Measurements from ENCODE around the gene MRPL18. TPM values are rescaled to one million over a fixed set of nuclear protein-coding genes. Genes with fewer than 3 reads are reported as not detected.
"Not testable (repeated sequence)": the region's sequence is repeated elsewhere in the genome, so short reads cannot be mapped to it uniquely, and the experiment has no call there.

MRPL18 gene
- total and polyA plus RNA-seq, 5 experiments from 2014 or later = 36.2 to 131 (median 63.0) TPM

- H3K27me3 Mint-ChIP-seq = no peaks in the 10 kb centered on the region
- POLR2A ChIA-PET = interaction anchor here (0.8 to 4.5 kb wide), 4 partner anchors 13 to 93 kb away, joined by 3 to 25 read pairs (median 12); partner anchors contain the start of genes MRPL18, TCP1 and WTAP
- H3K4me3 Mint-ChIP-seq = peak overlapping the region; percentile 77 to 88 (median 86)
- H3K9me3 Mint-ChIP-seq = no peaks in the 10 kb centered on the region
- H3K4me1 Mint-ChIP-seq = peaks cover 19 to 39% (median 25%) of the 10 kb centered on the region in 4 donors
- peaks cover 0 to 11% (median 1%) of the 10 kb centered on the region in 3 donors for H3K36me3 Mint-ChIP-seq
- DNase-seq = peak in 8 of 10 donors; percentile 4 to 70 (median 42)
- H3K27ac Mint-ChIP-seq = peak overlapping the region; percentile 84 to 96 (median 93)
- peak; percentile 84 to 88 for ATAC-seq
Observed at GRCh38 chr6:159819932-159820640, 29.8 kb downstream of the MRPL18 start.

- Mint-ChIP-seq H3K36me3 (peaks cover 0 to 11% (median 1%) of the 10 kb centered on the region in 3 donors), H3K4me3 (peak overlapping the region in 6 of 10 donors; percentile 77 to 88 (median 86)), H3K9me3 (no peaks in the 10 kb centered on the region), H3K27me3 (no peaks in the 10 kb centered on the region), H3K27ac (peak overlapping the region in 8 of 10 donors; percentile 19 to 96 (median 92)), H3K4me1 (peaks cover 19 to 39% (median 25%) of the 10 kb centered on the region in 4 donors)
- POLR2A ChIA-PET = interaction anchor here (0.7 to 4.5 kb wide), 4 partner anchors 9 to 1149 kb away, joined by 3 to 25 read pairs (median 12); partner anchors contain the start of genes MRPL18 and TCP1
- ATAC-seq (no peak), DNase-seq (no peak)
Observed at GRCh38 chr6:159821122-159821521, 30.9 kb downstream of the MRPL18 start.

- POLR2A ChIA-PET = interaction anchor here (4.5 kb wide), 1 partner anchor 11 kb away, joined by 25 read pairs; no protein-coding TSS in a partner anchor
- H3K4me3 Mint-ChIP-seq = peak overlapping the region in 3 of 10 donors; percentile 24 to 77 (median 28)
- no peaks in the 10 kb centered on the region for H3K9me3 Mint-ChIP-seq
- ATAC-seq (no peak), DNase-seq (no peak)
- H3K36me3 Mint-ChIP-seq = peaks cover 0 to 11% (median 1%) of the 10 kb centered on the region in 3 donors
- H3K4me1 Mint-ChIP-seq = peaks cover 19 to 39% (median 25%) of the 10 kb centered on the region in 4 donors
- H3K27me3 Mint-ChIP-seq = no peaks in the 10 kb centered on the region
- peak overlapping the region in 2 of 10 donors; percentile 25 to 69 for H3K27ac Mint-ChIP-seq
Observed at GRCh38 chr6:159821726-159822125, 31.5 kb downstream of the MRPL18 start.

GRCh38 chr6:159823953-159824352 is 33.7 kb downstream of the MRPL18 start:
- H3K27me3 Mint-ChIP-seq = no peaks in the 10 kb centered on the region
- H3K36me3 Mint-ChIP-seq = peaks cover 0 to 10% (median 1%) of the 10 kb centered on the region in 3 donors
- POLR2A ChIA-PET = no interaction called here
- H3K4me1 Mint-ChIP-seq = peaks cover 18 to 32% (median 23%) of the 10 kb centered on the region in 4 donors
- H3K4me3 Mint-ChIP-seq = no peak overlapping the region
- DNase-seq (no peak), ATAC-seq (no peak)
- no peaks in the 10 kb centered on the region for H3K9me3 Mint-ChIP-seq
- H3K27ac Mint-ChIP-seq = peak overlapping the region in 3 of 10 donors; percentile 12 to 71 (median 36)

GRCh38 chr6:159824690-159825089 is 34.4 kb downstream of the MRPL18 start:
- POLR2A ChIA-PET, ATAC-seq, H3K27ac Mint-ChIP-seq, DNase-seq, H3K4me3 Mint-ChIP-seq, H3K36me3 Mint-ChIP-seq, H3K27me3 Mint-ChIP-seq, H3K9me3 Mint-ChIP-seq: not testable (repeated sequence)
- H3K4me1 Mint-ChIP-seq = peaks cover 16 to 28% (median 23%) of the 10 kb centered on the region in 4 donors

GRCh38 chr6:159826004-159826403 is 35.7 kb downstream of the MRPL18 start:
- DNase-seq (no peak), ATAC-seq (no peak)
- POLR2A ChIA-PET = interaction anchor here (0.9 kb wide), 1 partner anchor 8 kb away, joined by 3 read pairs; no protein-coding TSS in a partner anchor
- Mint-ChIP-seq H3K36me3 (peaks cover 0 to 2% (median 1%) of the 10 kb centered on the region in 3 donors), H3K27ac (no peak overlapping the region), H3K4me1 (peaks cover 9 to 22% (median 20%) of the 10 kb centered on the region in 4 donors), H3K9me3 (no peaks in the 10 kb centered on the region), H3K4me3 (no peak overlapping the region), H3K27me3 (no peaks in the 10 kb centered on the region)

GRCh38 chr6:159826968-159827647 is 36.8 kb downstream of the MRPL18 start:
- no peaks in the 10 kb centered on the region for H3K27me3 Mint-ChIP-seq
- ATAC-seq (no peak), DNase-seq (no peak)
- peaks cover 0 to 2% (median 1%) of the 10 kb centered on the region in 3 donors for H3K36me3 Mint-ChIP-seq
- H3K4me3 Mint-ChIP-seq = no peak overlapping the region
- POLR2A ChIA-PET = no interaction called here
- H3K27ac Mint-ChIP-seq = no peak overlapping the region
- peaks cover 12 to 27% (median 18%) of the 10 kb centered on the region in 4 donors for H3K4me1 Mint-ChIP-seq
- no peaks in the 10 kb centered on the region for H3K9me3 Mint-ChIP-seq

GRCh38 chr6:159828074-159828473 is 37.8 kb downstream of the MRPL18 start:
- no peaks in the 10 kb centered on the region for H3K27me3 Mint-ChIP-seq
- H3K9me3 Mint-ChIP-seq = no peaks in the 10 kb centered on the region
- ATAC-seq = no peak
- POLR2A ChIA-PET = no interaction called here
- no peak overlapping the region for H3K4me3 Mint-ChIP-seq
- peaks cover 0 to 1% (median 0%) of the 10 kb centered on the region in 3 donors for H3K36me3 Mint-ChIP-seq
- DNase-seq = no peak
- no peak overlapping the region for H3K27ac Mint-ChIP-seq
- peaks cover 8 to 35% (median 21%) of the 10 kb centered on the region in 4 donors for H3K4me1 Mint-ChIP-seq

- no peak for ATAC-seq
- POLR2A ChIA-PET = interaction anchor here (0.7 to 1.2 kb wide), 5 partner anchors 9 to 1048 kb away, joined by 3 to 5 read pairs (median 4); partner anchors contain the start of genes MRPL18 and WTAP
- H3K27ac Mint-ChIP-seq = peak overlapping the region in 2 of 10 donors; percentile 70
Observed at GRCh38 chr6:159829526-159829925, 39.3 kb downstream of the MRPL18 start.

GRCh38 chr6:159830501-159831372 is 40.5 kb downstream of the MRPL18 start:
- Mint-ChIP-seq H3K36me3 (no peaks in the 10 kb centered on the region), H3K27ac (peak overlapping the region in 8 of 10 donors; percentile 52 to 79 (median 72)), H3K4me3 (no peak overlapping the region), H3K9me3 (no peaks in the 10 kb centered on the region), H3K4me1 (peaks cover 16 to 59% (median 46%) of the 10 kb centered on the region in 4 donors), H3K27me3 (no peaks in the 10 kb centered on the region)
- ATAC-seq = no peak
- DNase-seq = no peak
- POLR2A ChIA-PET = no interaction called here

More at GRCh38 chr6:159829526-159829925, 39.3 kb downstream of the MRPL18 start:
- peaks cover 14 to 49% (median 35%) of the 10 kb centered on the region in 4 donors for H3K4me1 Mint-ChIP-seq
- H3K4me3 Mint-ChIP-seq = no peak overlapping the region
- no peaks in the 10 kb centered on the region for H3K36me3 Mint-ChIP-seq
- no peaks in the 10 kb centered on the region for H3K27me3 Mint-ChIP-seq
- H3K9me3 Mint-ChIP-seq = no peaks in the 10 kb centered on the region
- no peak for DNase-seq

GRCh38 chr6:159831373-159831679 is 41.1 kb downstream of the MRPL18 start:
- Mint-ChIP-seq H3K4me1 (peaks cover 16 to 59% (median 46%) of the 10 kb centered on the region in 4 donors), H3K27ac (peak overlapping the region in 7 of 10 donors; percentile 7 to 77 (median 61)), H3K27me3 (no peaks in the 10 kb centered on the region), H3K4me3 (no peak overlapping the region), H3K9me3 (no peaks in the 10 kb centered on the region), H3K36me3 (no peaks in the 10 kb centered on the region)
- no peak for ATAC-seq
- POLR2A ChIA-PET = interaction anchor here (3.6 kb wide), 1 partner anchor 10 kb away, joined by 25 read pairs; no protein-coding TSS in a partner anchor
- DNase-seq = no peak

GRCh38 chr6:159832946-159833345 is 42.7 kb downstream of the MRPL18 start:
- H3K36me3 Mint-ChIP-seq = no peaks in the 10 kb centered on the region
- POLR2A ChIA-PET = interaction anchor here (0.6 to 3.6 kb wide), 8 partner anchors 7 to 106 kb away, joined by 3 to 25 read pairs (median 5); partner anchors contain the start of gene WTAP
- ATAC-seq (peak; percentile 52 to 56), DNase-seq (peak in 2 of 10 donors; percentile 8 to 32)
- H3K4me3 Mint-ChIP-seq = no peak overlapping the region
- H3K4me1 Mint-ChIP-seq = peaks cover 17 to 59% (median 49%) of the 10 kb centered on the region in 4 donors
- H3K27ac Mint-ChIP-seq = peak overlapping the region in 6 of 10 donors; percentile 15 to 87 (median 67)
- no peaks in the 10 kb centered on the region for H3K9me3 Mint-ChIP-seq
- no peaks in the 10 kb centered on the region for H3K27me3 Mint-ChIP-seq

Data from naive thymus-derived CD8-positive, alpha-beta T cell (primary cell).